ENCODE results near the gene PDZD8. TPM values are rescaled to one million over a fixed set of nuclear protein-coding genes. Genes with fewer than 3 reads are reported as not detected.

Gene PDZD8
- total RNA-seq, 2 experiments from 2014 or later, result 10.5 to 26.4 TPM

- DNase-seq (ENCODE audit: low spot score), result no peak
- TF ChIP-seq EZH2phosphoT487 (IDR thresholded peaks at IDR 0.05; ENCODE audit: borderline replicate concordance, low read depth, low read length) (no peak), CTCF (conservative IDR thresholded peaks at IDR 0.05; ENCODE audit: low read length) (no peak)
- ChIA-PET CTCF (ENCODE audit: unreplicated experiment) (no interaction called here), POLR2A (no interaction called here)
- H2AFZ ChIP-seq (ENCODE audit: low read length), result no peak overlapping the region
- BruUV-seq (replicated peaks), result no TSS peak
- no peaks in the 10 kb centered on the region for H3K9me2 ChIP-seq (ENCODE audit: insufficient read depth, low read length)
- no peaks in the 10 kb centered on the region for H3K9me3 ChIP-seq (ENCODE audit: low read length)
- H4K20me1 ChIP-seq (ENCODE audit: insufficient read depth, low read length), result no peaks in the 10 kb centered on the region
- H3K27ac ChIP-seq (ENCODE audit: low read depth, low read length, poor library complexity, severe bottlenecking), result no peak overlapping the region
- H3K79me2 ChIP-seq (ENCODE audit: insufficient read depth, low read depth, low read length), result no peaks in the 10 kb centered on the region
- H3K4me1 ChIP-seq (ENCODE audit: insufficient read depth, low read length, poor library complexity, severe bottlenecking), result no peaks in the 10 kb centered on the region
- intact Hi-C loops (cut with micrococcal nuclease; ENCODE audit: unreplicated experiment), result loop anchor here (10.0 kb wide), 1 partner anchor 197 kb away; no protein-coding TSS in a partner anchor
- H3K4me2 ChIP-seq (ENCODE audit: low read length), result no peak overlapping the region
- H3K36me3 ChIP-seq (ENCODE audit: insufficient read depth, low read length), result no peaks in the 10 kb centered on the region
- H3K4me3 ChIP-seq (ENCODE audit: low read depth, low read length, poor library complexity, severe bottlenecking), result no peak overlapping the region
Observed at GRCh38 chr10:117411479-117412399, 36.5 kb upstream of the PDZD8 start.

- CTCF ChIA-PET (ENCODE audit: unreplicated experiment), result no interaction called here
Observed at GRCh38 chr10:117410557-117410956, 35.3 kb upstream of the PDZD8 start.

More at GRCh38 chr10:117410557-117410956, 35.3 kb upstream of the PDZD8 start:
- no peaks in the 10 kb centered on the region for H3K4me1 ChIP-seq (ENCODE audit: insufficient read depth, low read length, poor library complexity, severe bottlenecking)
- POLR2A ChIA-PET, result interaction anchor here (0.7 kb wide), 1 partner anchor 14 kb away, joined by 3 read pairs; no protein-coding TSS in a partner anchor
- no peak overlapping the region for H3K4me3 ChIP-seq (ENCODE audit: low read depth, low read length, poor library complexity, severe bottlenecking)
- H2AFZ ChIP-seq (ENCODE audit: low read length), result no peak overlapping the region
- H3K9me2 ChIP-seq (ENCODE audit: insufficient read depth, low read length), result no peaks in the 10 kb centered on the region
- no peaks in the 10 kb centered on the region for H3K36me3 ChIP-seq (ENCODE audit: insufficient read depth, low read length)
- no peaks in the 10 kb centered on the region for H3K9me3 ChIP-seq (ENCODE audit: low read length)
- H3K4me2 ChIP-seq (ENCODE audit: low read length), result no peak overlapping the region
- TF ChIP-seq CTCF (conservative IDR thresholded peaks at IDR 0.05; ENCODE audit: low read length), result no peak
- no peak for TF ChIP-seq EZH2phosphoT487 (IDR thresholded peaks at IDR 0.05; ENCODE audit: borderline replicate concordance, low read depth, low read length)
- H4K20me1 ChIP-seq (ENCODE audit: insufficient read depth, low read length), result no peaks in the 10 kb centered on the region
- H3K27ac ChIP-seq (ENCODE audit: low read depth, low read length, poor library complexity, severe bottlenecking), result no peak overlapping the region
- H3K79me2 ChIP-seq (ENCODE audit: insufficient read depth, low read depth, low read length), result no peaks in the 10 kb centered on the region
- DNase-seq (ENCODE audit: low spot score), result no peak
- no TSS peak for BruUV-seq (replicated peaks)
- intact Hi-C loops (cut with micrococcal nuclease; ENCODE audit: unreplicated experiment), result loop anchor here (10.0 kb wide), 1 partner anchor 196 kb away; no protein-coding TSS in a partner anchor

Data from OCI-LY7 (cell line).